IPS DF 19.7 (cell line): ENCODE results near the gene KDM2B.
"Not testable (repeated sequence)": the region's sequence is repeated elsewhere in the genome, so short reads cannot be mapped to it uniquely, and the experiment has no call there.

Experiments
- DNase-seq: peaks from one replicate; pipeline ENCODE4 v3.0.0-alpha.2; 2013; ENCODE audit warnings: low read depth, low spot score

Gene KDM2B

GRCh38 chr12:121503395-121503794 lies 77.4 kb downstream of the KDM2B start:
- no peak for DNase-seq

- DNase-seq, result no peak
Observed at GRCh38 chr12:121501946-121502345, 78.9 kb downstream of the KDM2B start.

- no peak for DNase-seq
Observed at GRCh38 chr12:121499929-121500793, 80.7 kb downstream of the KDM2B start.

- no peak for DNase-seq
Observed at GRCh38 chr12:121495746-121496145, 85.1 kb downstream of the KDM2B start.

GRCh38 chr12:121494093-121494787 lies 86.6 kb downstream of the KDM2B start:
- DNase-seq, result no peak

DNA sequence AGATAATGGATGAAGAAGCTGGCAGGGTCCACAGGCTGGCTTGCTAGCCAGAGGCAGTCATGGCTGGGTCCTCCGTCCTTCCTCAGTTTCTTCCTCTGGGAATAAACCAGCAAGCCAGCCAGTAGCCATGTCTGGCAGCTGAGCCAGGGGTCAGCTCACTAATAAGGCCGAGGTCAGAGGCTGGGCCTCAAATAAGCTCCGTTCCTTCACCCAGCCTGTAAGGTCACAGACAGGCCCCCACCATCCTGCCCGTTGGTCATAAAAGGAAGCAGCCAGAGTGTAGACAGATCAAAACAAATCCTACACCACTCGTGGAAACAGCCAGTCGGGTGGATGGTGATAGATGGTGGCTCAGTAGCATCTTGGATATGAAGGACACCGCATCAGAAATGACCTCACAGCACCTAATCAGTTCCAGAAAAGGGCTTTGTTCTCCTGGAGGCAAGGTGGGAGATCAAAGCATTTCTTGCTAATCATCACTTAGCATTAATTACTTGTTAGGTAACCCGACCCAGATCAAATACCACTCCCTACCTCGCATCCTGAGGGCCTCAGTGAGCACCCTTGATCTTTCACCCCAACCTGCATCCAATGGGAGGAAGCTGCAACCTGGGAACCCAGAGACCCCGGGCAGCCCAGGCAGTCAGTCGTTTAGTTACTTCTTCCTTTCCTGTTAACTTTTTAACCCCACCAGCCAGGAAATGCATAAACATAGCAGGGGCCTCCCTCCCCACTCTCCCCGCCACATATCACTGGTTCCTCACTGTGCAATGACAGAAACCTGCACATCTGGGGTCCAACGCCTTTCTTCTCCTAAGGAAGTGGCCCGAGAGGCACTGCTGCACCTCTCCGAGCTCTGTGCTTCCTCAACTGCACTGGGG lies 90.2 kb downstream of the KDM2B start:
- no peak for DNase-seq

GRCh38 chr12:121489874-121490273 lies 90.9 kb downstream of the KDM2B start:
- no peak for DNase-seq

- no peak for DNase-seq
Observed at GRCh38 chr12:121484967-121485366, 95.9 kb downstream of the KDM2B start.

DNA sequence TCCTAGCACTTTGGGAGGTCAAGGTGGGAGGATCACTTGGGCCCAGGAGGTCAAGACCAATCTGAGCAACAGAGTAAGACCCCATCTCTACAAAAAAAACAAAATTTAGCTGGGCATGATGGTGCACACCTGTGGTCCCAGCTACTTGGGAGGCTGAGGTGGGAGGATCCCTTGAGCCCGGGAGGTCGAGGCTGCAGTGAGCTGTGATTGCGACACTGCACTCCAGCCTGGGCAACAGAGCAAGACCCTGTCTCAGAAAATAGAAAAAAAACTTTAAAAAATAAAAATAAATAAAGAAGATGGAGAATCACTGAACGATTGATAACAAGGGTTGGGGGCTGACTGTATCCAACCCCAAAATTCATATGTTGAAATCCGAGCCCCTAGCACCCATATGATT lies 96.3 kb downstream of the KDM2B start:
- not testable (repeated sequence) for DNase-seq

- no peak for DNase-seq
Observed at GRCh38 chr12:121483949-121484348, 96.9 kb downstream of the KDM2B start.

DNA sequence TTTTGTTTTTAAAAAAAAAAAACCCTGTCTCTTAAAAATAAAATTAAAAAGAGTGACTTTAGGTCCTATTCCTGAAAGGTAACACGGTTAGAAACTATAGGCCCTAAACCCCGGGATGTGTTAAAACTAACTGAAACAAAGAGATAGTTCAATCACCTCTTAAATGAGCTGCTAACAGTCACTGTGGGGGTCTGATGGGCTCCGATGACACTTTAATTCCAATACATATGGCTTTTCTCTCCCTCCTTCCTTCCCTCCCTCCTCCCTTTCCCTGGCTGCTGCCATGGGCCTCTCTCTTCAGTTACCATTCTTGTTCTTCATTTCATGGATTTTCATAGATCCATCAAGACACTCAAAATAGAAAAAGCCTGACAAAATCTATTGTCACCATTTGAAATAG lies 104.3 kb downstream of the KDM2B start:
- no peak for DNase-seq

GRCh38 chr12:121475279-121475678 lies 105.5 kb downstream of the KDM2B start:
- DNase-seq, result no peak

DNA sequence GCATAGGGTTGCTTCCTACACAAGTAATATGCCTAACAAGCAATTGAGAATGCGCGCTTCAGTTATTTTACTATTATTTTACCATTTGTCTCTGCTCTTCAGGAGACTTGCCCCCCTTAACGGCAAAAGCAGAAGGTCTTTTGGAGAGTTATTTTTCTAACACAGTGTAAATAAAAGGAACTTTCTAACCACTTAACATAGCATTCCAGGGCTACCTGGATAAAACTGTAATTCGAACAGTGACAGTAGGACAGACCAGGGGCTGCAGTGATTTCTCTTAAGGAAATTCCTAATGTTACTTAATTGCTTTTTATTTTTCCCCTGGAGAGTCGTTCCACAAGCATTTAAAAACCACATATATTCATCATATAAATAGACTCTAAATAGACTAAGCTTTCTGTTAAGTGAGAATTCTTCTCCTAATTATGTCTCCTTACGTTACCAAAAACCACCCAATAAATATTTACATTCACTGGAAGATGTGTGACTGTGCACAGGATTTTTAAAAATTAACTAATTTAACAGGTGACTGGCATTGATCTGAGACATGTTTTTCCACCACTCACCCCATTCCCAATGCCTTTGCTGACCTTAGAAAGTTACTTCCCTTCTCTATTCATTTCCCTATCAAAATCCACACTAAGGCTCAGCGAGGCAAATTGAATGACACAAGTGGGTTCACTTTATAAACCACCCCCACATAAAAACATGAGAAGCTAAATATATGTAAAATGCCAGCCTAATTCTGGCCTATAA lies 108.5 kb downstream of the KDM2B start:
- no peak for DNase-seq

- no peak for DNase-seq
Observed at GRCh38 chr12:121470751-121471150, 110.1 kb downstream of the KDM2B start.

GRCh38 chr12:121468499-121468801 lies 112.4 kb downstream of the KDM2B start:
- DNase-seq, result no peak

- DNase-seq, result no peak
Observed at GRCh38 chr12:121467638-121468498, 113.0 kb downstream of the KDM2B start.

GRCh38 chr12:121466794-121467637 lies 113.8 kb downstream of the KDM2B start:
- no peak for DNase-seq

- DNase-seq, result no peak
Observed at GRCh38 chr12:121465921-121466793, 114.7 kb downstream of the KDM2B start.

- DNase-seq, result no peak
Observed at GRCh38 chr12:121464331-121464730, 116.5 kb downstream of the KDM2B start.
